Measurements from ENCODE around the gene CAPN5.

Gene CAPN5

DNA sequence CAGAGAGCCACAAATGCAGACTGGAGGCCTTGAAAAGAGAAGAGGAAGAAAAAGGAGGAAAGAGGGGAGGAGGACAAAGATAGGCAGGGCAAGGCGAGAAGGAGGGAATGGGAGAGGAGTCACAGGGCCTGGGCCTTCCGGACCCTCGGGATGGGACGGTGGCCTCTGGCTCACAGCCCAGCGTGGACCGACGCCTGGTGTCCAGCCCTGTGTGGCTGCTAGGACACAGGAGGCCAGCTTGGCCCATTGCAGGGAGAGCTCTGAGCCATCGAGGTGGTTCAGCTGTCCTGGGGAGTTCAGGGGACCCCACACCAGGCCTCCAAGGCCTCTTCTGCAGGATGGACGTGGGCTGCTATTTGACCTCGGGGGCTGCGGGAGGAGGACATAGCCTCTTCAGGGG, 70.7 kb downstream of the CAPN5 start:
- Histone ChIP-seq H2BK120ac (ENCODE audit: low read depth, low read length) (no peak overlapping the region), H2BK12ac (ENCODE audit: low read length) (no peak overlapping the region), H3K36me3 (replicated peaks in 1 of 2; ENCODE audit: control insufficient read depth in 2 of 2, insufficient read depth in 2 of 2, low read length in 2 of 2) (no peaks in the 10 kb centered on the region), H3K14ac (ENCODE audit: low read length) (no peak overlapping the region), H3K4me3 (ENCODE audit: low read length in 2 of 2) (peak overlapping the region in 1 of 2 donors; percentile 35), H2BK5ac (ENCODE audit: low read length) (no peak overlapping the region), H3K4me1 (ENCODE audit: control insufficient read depth in 2 of 2, insufficient read depth in 1 of 2, low read depth in 1 of 2, low read length in 2 of 2) (peaks cover 0 to 3% of the 10 kb centered on the region in 2 donors), H3K4ac (ENCODE audit: low read length) (no peak overlapping the region), H3K9ac (ENCODE audit: low read depth, low read length, poor library complexity) (no peak overlapping the region), H4K91ac (ENCODE audit: low read depth, low read length, poor library complexity) (no peak overlapping the region), H2AFZ (ENCODE audit: low read length) (no peak overlapping the region), H3K23ac (ENCODE audit: low read depth, low read length, poor library complexity) (no peak overlapping the region), H3K4me2 (ENCODE audit: insufficient read depth, low read length, poor library complexity, severe bottlenecking) (no peak overlapping the region), H2AK5ac (ENCODE audit: low read depth, low read length) (no peak overlapping the region), H3K9me3 (replicated peaks in 1 of 2; ENCODE audit: control insufficient read depth in 2 of 2, insufficient read depth in 1 of 2, low read depth in 1 of 2, low read length in 2 of 2) (no peaks in the 10 kb centered on the region), H3K27me3 (ENCODE audit: control insufficient read depth in 3 of 3, insufficient read depth in 3 of 3, low read depth in 1 of 3, low read length in 3 of 3) (peaks cover 0 to 12% (median 0%) of the 10 kb centered on the region in 3 experiments), H3K79me1 (ENCODE audit: low read depth, low read length) (no peaks in the 10 kb centered on the region), H3K18ac (ENCODE audit: low read length) (no peak overlapping the region), H3K27ac (replicated peaks; ENCODE audit: low read length) (no peak overlapping the region), H4K8ac (ENCODE audit: low read depth, low read length) (no peak overlapping the region), H2BK15ac (ENCODE audit: low read length) (no peak overlapping the region)
- no CpG with 5 or more reads among the region's 11 CpGs for WGBS, 2 donors (ENCODE audit: extremely low coverage in 2 of 2, insufficient read length in 2 of 2, insufficient replicate concordance in 1 of 2)
- no peak for DNase-seq (ENCODE audit: low spot score)

DNA sequence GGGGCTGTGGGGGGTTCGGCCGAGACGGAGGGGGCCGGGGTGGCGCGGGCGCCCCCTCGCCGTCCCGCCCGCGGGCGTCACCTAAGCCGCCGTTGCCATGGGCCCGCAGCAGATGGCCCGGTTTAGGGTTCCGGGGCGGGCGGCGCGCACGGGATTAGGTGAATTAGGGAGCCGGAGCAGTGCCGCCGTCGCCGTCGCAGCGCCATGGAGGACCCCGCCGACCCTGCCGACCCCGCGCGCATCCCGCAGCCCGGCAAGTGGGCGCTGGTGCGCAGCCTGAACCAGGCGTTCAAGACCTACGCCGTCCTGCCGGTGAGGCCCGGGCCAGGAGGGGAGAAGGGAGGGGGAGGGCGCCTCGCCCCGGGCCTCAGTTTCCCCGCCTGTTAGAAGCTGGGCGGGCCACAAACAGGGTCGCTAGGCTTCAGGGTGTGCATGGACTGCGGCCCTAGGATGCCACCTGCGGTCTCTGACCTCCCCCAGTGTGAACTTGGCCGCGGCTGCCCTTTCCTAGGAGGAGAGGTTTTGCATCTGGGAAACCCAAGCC, 71.4 kb downstream of the CAPN5 start:
- H4K8ac ChIP-seq (ENCODE audit: low read depth, low read length) = no peak overlapping the region
- no peak overlapping the region for H3K23ac ChIP-seq (ENCODE audit: low read depth, low read length, poor library complexity)
- H3K14ac ChIP-seq (ENCODE audit: low read length) = no peak overlapping the region
- no peak overlapping the region for H2BK15ac ChIP-seq (ENCODE audit: low read length)
- WGBS, 2 donors (ENCODE audit: extremely low coverage in 2 of 2, insufficient read length in 2 of 2, insufficient replicate concordance in 1 of 2) = no CpG with 5 or more reads among the region's 55 CpGs
- no peaks in the 10 kb centered on the region for H3K79me1 ChIP-seq (ENCODE audit: low read depth, low read length)
- no peak for DNase-seq (ENCODE audit: low spot score)
- H2BK120ac ChIP-seq (ENCODE audit: low read depth, low read length) = no peak overlapping the region
- H2BK12ac ChIP-seq (ENCODE audit: low read length) = no peak overlapping the region
- H2AK5ac ChIP-seq (ENCODE audit: low read depth, low read length) = peak overlapping the region; percentile 85
- no peak overlapping the region for H3K4me3 ChIP-seq (ENCODE audit: low read length in 2 of 2)
- no peak overlapping the region for H3K4me2 ChIP-seq (ENCODE audit: insufficient read depth, low read length, poor library complexity, severe bottlenecking)
- H3K4ac ChIP-seq (ENCODE audit: low read length) = no peak overlapping the region
- no peak overlapping the region for H3K9ac ChIP-seq (ENCODE audit: low read depth, low read length, poor library complexity)
- no peaks in the 10 kb centered on the region for H3K9me3 ChIP-seq (replicated peaks in 1 of 2; ENCODE audit: control insufficient read depth in 2 of 2, insufficient read depth in 1 of 2, low read depth in 1 of 2, low read length in 2 of 2)
- H3K4me1 ChIP-seq (ENCODE audit: control insufficient read depth in 2 of 2, insufficient read depth in 1 of 2, low read depth in 1 of 2, low read length in 2 of 2) = peaks cover 0 to 3% of the 10 kb centered on the region in 2 donors
- no peak overlapping the region for H3K18ac ChIP-seq (ENCODE audit: low read length)
- H3K27ac ChIP-seq (replicated peaks; ENCODE audit: low read length) = no peak overlapping the region
- no peaks in the 10 kb centered on the region for H3K36me3 ChIP-seq (replicated peaks in 1 of 2; ENCODE audit: control insufficient read depth in 2 of 2, insufficient read depth in 2 of 2, low read length in 2 of 2)
- H3K27me3 ChIP-seq (ENCODE audit: control insufficient read depth in 3 of 3, insufficient read depth in 3 of 3, low read depth in 1 of 3, low read length in 3 of 3) = peaks cover 0 to 15% (median 0%) of the 10 kb centered on the region in 3 experiments
- no peak overlapping the region for H4K91ac ChIP-seq (ENCODE audit: low read depth, low read length, poor library complexity)
- H2AFZ ChIP-seq (ENCODE audit: low read length) = no peak overlapping the region
- no peak overlapping the region for H2BK5ac ChIP-seq (ENCODE audit: low read length)

DNA sequence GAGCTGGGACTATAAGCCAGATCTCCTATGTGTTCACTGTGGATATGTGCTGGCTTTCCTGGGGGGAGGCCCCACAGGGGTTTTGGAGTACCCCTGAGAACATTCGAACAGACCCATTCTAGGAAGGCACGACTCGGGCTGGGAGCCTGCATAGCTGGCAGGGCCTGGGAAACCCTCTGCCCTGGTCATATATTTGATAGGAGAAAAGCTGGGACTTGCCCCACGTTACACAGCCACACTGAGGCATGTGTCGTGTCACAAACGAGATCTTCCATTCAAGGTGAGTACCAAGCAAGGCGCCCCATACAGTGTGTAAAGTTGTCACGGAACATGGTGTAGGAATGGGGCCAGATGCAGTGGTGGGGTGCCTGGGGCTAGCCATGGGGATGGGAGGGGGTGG, 72.4 kb downstream of the CAPN5 start:
- no peak overlapping the region for H2BK120ac ChIP-seq (ENCODE audit: low read depth, low read length)
- no CpG with 5 or more reads among the region's 8 CpGs for WGBS, 2 donors (ENCODE audit: extremely low coverage in 2 of 2, insufficient read length in 2 of 2, insufficient replicate concordance in 1 of 2)
- no peak overlapping the region for H3K23ac ChIP-seq (ENCODE audit: low read depth, low read length, poor library complexity)
- no peak overlapping the region for H3K14ac ChIP-seq (ENCODE audit: low read length)
- H4K91ac ChIP-seq (ENCODE audit: low read depth, low read length, poor library complexity) = no peak overlapping the region
- no peaks in the 10 kb centered on the region for H3K36me3 ChIP-seq (replicated peaks in 1 of 2; ENCODE audit: control insufficient read depth in 2 of 2, insufficient read depth in 2 of 2, low read length in 2 of 2)
- DNase-seq (ENCODE audit: low spot score) = no peak
- no peak overlapping the region for H3K4me3 ChIP-seq (ENCODE audit: low read length in 2 of 2)
- no peak overlapping the region for H2BK5ac ChIP-seq (ENCODE audit: low read length)
- no peak overlapping the region for H4K8ac ChIP-seq (ENCODE audit: low read depth, low read length)
- no peak overlapping the region for H2AFZ ChIP-seq (ENCODE audit: low read length)
- H3K27ac ChIP-seq (replicated peaks; ENCODE audit: low read length) = no peak overlapping the region
- no peak overlapping the region for H2AK5ac ChIP-seq (ENCODE audit: low read depth, low read length)
- H3K9me3 ChIP-seq (replicated peaks in 1 of 2; ENCODE audit: control insufficient read depth in 2 of 2, insufficient read depth in 1 of 2, low read depth in 1 of 2, low read length in 2 of 2) = no peaks in the 10 kb centered on the region
- peaks cover 0 to 3% of the 10 kb centered on the region in 2 donors for H3K4me1 ChIP-seq (ENCODE audit: control insufficient read depth in 2 of 2, insufficient read depth in 1 of 2, low read depth in 1 of 2, low read length in 2 of 2)
- H3K4me2 ChIP-seq (ENCODE audit: insufficient read depth, low read length, poor library complexity, severe bottlenecking) = no peak overlapping the region
- H3K9ac ChIP-seq (ENCODE audit: low read depth, low read length, poor library complexity) = no peak overlapping the region
- H3K79me1 ChIP-seq (ENCODE audit: low read depth, low read length) = no peaks in the 10 kb centered on the region
- no peak overlapping the region for H2BK15ac ChIP-seq (ENCODE audit: low read length)
- no peak overlapping the region for H3K18ac ChIP-seq (ENCODE audit: low read length)
- H3K4ac ChIP-seq (ENCODE audit: low read length) = no peak overlapping the region
- peaks cover 0 to 23% (median 0%) of the 10 kb centered on the region in 3 experiments for H3K27me3 ChIP-seq (ENCODE audit: control insufficient read depth in 3 of 3, insufficient read depth in 3 of 3, low read depth in 1 of 3, low read length in 3 of 3)
- no peak overlapping the region for H2BK12ac ChIP-seq (ENCODE audit: low read length)

DNA sequence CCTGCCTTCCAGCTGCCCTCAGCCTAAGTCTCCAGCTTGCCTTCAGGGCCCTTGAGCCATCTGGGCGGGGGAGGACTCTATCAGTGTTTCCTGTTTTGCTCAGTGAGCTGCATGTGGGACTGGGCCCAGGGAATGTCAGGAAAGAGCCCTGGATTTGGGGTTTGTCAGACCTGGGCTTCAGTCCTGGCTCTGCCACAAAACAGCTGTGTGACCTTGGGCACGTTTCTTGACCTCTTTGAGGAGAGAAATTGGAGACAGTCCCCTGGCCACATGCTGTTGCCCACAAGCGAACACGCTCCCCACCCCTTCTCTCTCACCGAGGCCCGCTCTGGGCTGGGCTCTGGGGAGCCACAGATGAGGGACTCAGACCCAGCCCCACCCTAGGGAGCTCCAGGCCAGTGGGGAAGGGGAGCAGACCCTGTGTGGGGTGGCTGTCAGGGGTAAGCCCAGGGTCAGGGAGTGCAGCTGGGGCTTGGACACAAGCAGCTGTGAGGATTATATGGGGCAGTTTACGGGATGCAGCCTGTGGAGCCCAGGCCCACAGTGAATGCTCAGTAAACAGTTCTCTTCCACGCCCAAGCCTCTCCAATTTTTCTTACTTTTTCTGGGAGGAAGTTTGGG, 73.6 kb downstream of the CAPN5 start:
- Histone ChIP-seq H2AFZ (ENCODE audit: low read length) (peak overlapping the region; percentile 71), H3K4me3 (ENCODE audit: low read length in 2 of 2) (no peak overlapping the region), H3K4me2 (ENCODE audit: insufficient read depth, low read length, poor library complexity, severe bottlenecking) (no peak overlapping the region), H3K79me1 (ENCODE audit: low read depth, low read length) (no peaks in the 10 kb centered on the region), H3K18ac (ENCODE audit: low read length) (peak overlapping the region; percentile 94), H3K9ac (ENCODE audit: low read depth, low read length, poor library complexity) (no peak overlapping the region), H3K27me3 (ENCODE audit: control insufficient read depth in 3 of 3, insufficient read depth in 3 of 3, low read depth in 1 of 3, low read length in 3 of 3) (peaks cover 0 to 32% (median 0%) of the 10 kb centered on the region in 3 experiments), H3K23ac (ENCODE audit: low read depth, low read length, poor library complexity) (no peak overlapping the region), H3K9me3 (replicated peaks in 1 of 2; ENCODE audit: control insufficient read depth in 2 of 2, insufficient read depth in 1 of 2, low read depth in 1 of 2, low read length in 2 of 2) (no peaks in the 10 kb centered on the region), H3K4me1 (ENCODE audit: control insufficient read depth in 2 of 2, insufficient read depth in 1 of 2, low read depth in 1 of 2, low read length in 2 of 2) (peaks cover 0 to 3% of the 10 kb centered on the region in 2 donors), H3K27ac (replicated peaks; ENCODE audit: low read length) (no peak overlapping the region), H3K14ac (ENCODE audit: low read length) (no peak overlapping the region), H4K8ac (ENCODE audit: low read depth, low read length) (no peak overlapping the region), H4K91ac (ENCODE audit: low read depth, low read length, poor library complexity) (no peak overlapping the region), H2AK5ac (ENCODE audit: low read depth, low read length) (no peak overlapping the region), H2BK120ac (ENCODE audit: low read depth, low read length) (no peak overlapping the region), H3K36me3 (replicated peaks in 1 of 2; ENCODE audit: control insufficient read depth in 2 of 2, insufficient read depth in 2 of 2, low read length in 2 of 2) (no peaks in the 10 kb centered on the region), H2BK5ac (ENCODE audit: low read length) (no peak overlapping the region), H2BK12ac (ENCODE audit: low read length) (no peak overlapping the region), H2BK15ac (ENCODE audit: low read length) (no peak overlapping the region), H3K4ac (ENCODE audit: low read length) (no peak overlapping the region)
- WGBS, 2 donors (ENCODE audit: extremely low coverage in 2 of 2, insufficient read length in 2 of 2, insufficient replicate concordance in 1 of 2) = no CpG with 5 or more reads among the region's 8 CpGs
- no peak for DNase-seq (ENCODE audit: low spot score)

Data from neuronal stem cell (in vitro differentiated cells).